ENCODE measurements around the gene BSDC1. TPM values are rescaled to one million over a fixed set of nuclear protein-coding genes. Genes with fewer than 3 reads are reported as not detected.
A peak's percentile ranks its signal among the peaks of the same experiment; 100 is the strongest.

BSDC1 gene
- total and polyA plus RNA-seq, 10 of the 15 experiments (the other 5 are each of a cell fraction or from before 2014, with no cell fraction given): 3.0 to 39.7 (median 22.8) TPM

- Histone ChIP-seq H3K27ac (ENCODE audit: control insufficient read depth, insufficient read depth) (no peak overlapping the region), H2AFZ (ENCODE audit: control insufficient read depth, low read depth, low read length) (no peak overlapping the region), H3K9me3 (replicated peaks; ENCODE audit: control insufficient read depth, insufficient read depth, low read length) (no peaks in the 10 kb centered on the region), H3K4me1 (ENCODE audit: control insufficient read depth, insufficient read depth, low read length) (peaks cover under 1% of the 10 kb centered on the region), H4K20me1 (ENCODE audit: control insufficient read depth, insufficient read depth) (no peaks in the 10 kb centered on the region), H3K9ac (ENCODE audit: control insufficient read depth, insufficient read depth, low read length) (no peak overlapping the region), H3K79me2 (ENCODE audit: control insufficient read depth, insufficient read depth, low read length) (no peaks in the 10 kb centered on the region), H3K4me3 (no peak overlapping the region), H3K36me3 (ENCODE audit: control insufficient read depth in 2 of 2, insufficient read depth in 2 of 2, low read length in 1 of 2) (no peaks in the 10 kb centered on the region), H3K4me2 (ENCODE audit: control insufficient read depth, insufficient read depth) (peak overlapping the region; percentile 68), H3K27me3 (replicated peaks in 1 of 2; ENCODE audit: control insufficient read depth in 2 of 2, insufficient read depth in 2 of 2, low read length in 1 of 2) (peaks cover 0 to 10% of the 10 kb centered on the region in 2 experiments; a peak in 2 of 4 replicates)
- no peak for ATAC-seq
- RAD21 ChIA-PET (ENCODE audit: unreplicated experiment): no interaction called here
- POLR2A ChIA-PET: interaction anchor here (0.6 kb wide), 1 partner anchor 1334 kb away, joined by 4 read pairs; no protein-coding TSS in a partner anchor
- in situ Hi-C loops (cut with MboI): no loop called here
- no peak for FAIRE-seq
- CTCF ChIA-PET: interaction anchor here (1.1 to 4.0 kb wide), 6 partner anchors 14 to 346 kb away, joined by 3 to 17 read pairs (median 4); no protein-coding TSS in a partner anchor
- 15% methylated on average over 28 of the region's 36 CpGs for WGBS (ENCODE audit: insufficient coverage, insufficient replicate concordance, low lambda C conversion rate, missing lambda C conversion rate)
- intact Hi-C loops (cut with micrococcal nuclease; ENCODE audit: unreplicated experiment): no loop called here
- SMC1A ChIA-PET (ENCODE audit: uncharacterized antibody, unreplicated experiment): interaction anchor here (0.6 kb wide), 1 partner anchor 213 kb away, joined by 3 read pairs; no protein-coding TSS in a partner anchor
- no TSS peak for BruUV-seq (replicated peaks)
- no peak for DNase-seq (ENCODE audit: low read depth, low spot score)
- TF ChIP-seq USF1 (IDR thresholded peaks at IDR 0.05; ENCODE audit: borderline replicate concordance, extremely low read length, insufficient read depth, low read depth, low read length): no peak
- no peak for TF ChIP-seq CBX5 (IDR thresholded peaks at IDR 0.05; ENCODE audit: low read depth)
- no peak for TF ChIP-seq HSF1 (IDR thresholded peaks at IDR 0.05; ENCODE audit: low read depth, low read length)
- no peak for TF ChIP-seq E2F4 (IDR thresholded peaks at IDR 0.05; ENCODE audit: low read depth, low read length)
- TF ChIP-seq SPI1 (IDR thresholded peaks at IDR 0.05; ENCODE audit: borderline replicate concordance, insufficient read depth, low read depth, low read length): no peak
- no peak for TF ChIP-seq GABPA (IDR thresholded peaks at IDR 0.05; ENCODE audit: low read depth)
- TF ChIP-seq NR2C1 (IDR thresholded peaks at IDR 0.05): no peak
- TF ChIP-seq SP1 (IDR thresholded peaks at IDR 0.05; ENCODE audit: low read depth, low read length): no peak
- TF ChIP-seq ATF2 (IDR thresholded peaks at IDR 0.05; ENCODE audit: low read length): no peak
- no peak for TF ChIP-seq NBN (IDR thresholded peaks at IDR 0.05)
- TF ChIP-seq BCL3 (IDR thresholded peaks at IDR 0.05; ENCODE audit: borderline replicate concordance, insufficient read depth, low read depth, low read length, poor library complexity, severe bottlenecking): no peak
- no peak for TF ChIP-seq MEF2A (IDR thresholded peaks at IDR 0.05; ENCODE audit: insufficient read depth, low read depth, low read length)
Measured at GRCh38 chr1:32426489-32427255, 32.4 kb upstream of the BSDC1 start.

Measured in GM12878 (cell line).